ENCODE data around the gene TUBB8B.
"Not testable (repeated sequence)": the region's sequence is repeated elsewhere in the genome, so short reads cannot be mapped to it uniquely, and the experiment has no call there.

TUBB8B gene

GRCh38 chr18:49176-49665, at the start of gene TUBB8B:
Gene TUBB8B (minus strand): TSS chr18:49615. CDS start chr18:49557, 58 bp downstream.
- not testable (repeated sequence) for DNase-seq (ENCODE audit: low read depth)

GRCh38 chr18:97252-97914, 48.0 kb upstream of the TUBB8B start:
- not testable (repeated sequence) for DNase-seq (ENCODE audit: low read depth)

GRCh38 chr18:96767-97131, 47.3 kb upstream of the TUBB8B start:
- DNase-seq (ENCODE audit: low read depth): not testable (repeated sequence)

- DNase-seq (ENCODE audit: low read depth): not testable (repeated sequence)
Measured at GRCh38 chr18:96101-96766, 46.8 kb upstream of the TUBB8B start.

- not testable (repeated sequence) for DNase-seq (ENCODE audit: low read depth)
Measured at GRCh38 chr18:95580-95979, 46.2 kb upstream of the TUBB8B start.

GRCh38 chr18:93897-94408, 44.5 kb upstream of the TUBB8B start:
- not testable (repeated sequence) for DNase-seq (ENCODE audit: low read depth)

GRCh38 chr18:91561-91960, 42.1 kb upstream of the TUBB8B start:
- DNase-seq (ENCODE audit: low read depth): not testable (repeated sequence)

GRCh38 chr18:90396-91193, 41.2 kb upstream of the TUBB8B start:
- not testable (repeated sequence) for DNase-seq (ENCODE audit: low read depth)

GRCh38 chr18:89124-89523, 39.7 kb upstream of the TUBB8B start:
- DNase-seq (ENCODE audit: low read depth): not testable (repeated sequence)

GRCh38 chr18:84801-85200, 35.4 kb upstream of the TUBB8B start:
- DNase-seq (ENCODE audit: low read depth): not testable (repeated sequence)

GRCh38 chr18:82626-83209, 33.3 kb upstream of the TUBB8B start:
- not testable (repeated sequence) for DNase-seq (ENCODE audit: low read depth)

- DNase-seq (ENCODE audit: low read depth): not testable (repeated sequence)
Measured at GRCh38 chr18:80881-81280, 31.5 kb upstream of the TUBB8B start.

GRCh38 chr18:80202-80601, 30.8 kb upstream of the TUBB8B start:
- not testable (repeated sequence) for DNase-seq (ENCODE audit: low read depth)

- not testable (repeated sequence) for DNase-seq (ENCODE audit: low read depth)
Measured at GRCh38 chr18:75525-76160, 26.2 kb upstream of the TUBB8B start.

- not testable (repeated sequence) for DNase-seq (ENCODE audit: low read depth)
Measured at GRCh38 chr18:73181-73777, 23.9 kb upstream of the TUBB8B start.

- not testable (repeated sequence) for DNase-seq (ENCODE audit: low read depth)
Measured at GRCh38 chr18:67701-68100, 18.3 kb upstream of the TUBB8B start.

- DNase-seq (ENCODE audit: low read depth): not testable (repeated sequence)
Measured at GRCh38 chr18:64279-64678, 14.9 kb upstream of the TUBB8B start.

GRCh38 chr18:63656-64055, 14.2 kb upstream of the TUBB8B start:
- not testable (repeated sequence) for DNase-seq (ENCODE audit: low read depth)

GRCh38 chr18:54388-54787, 5.0 kb upstream of the TUBB8B start:
- DNase-seq (ENCODE audit: low read depth): not testable (repeated sequence)

GRCh38 chr18:48696-49095, 719 bp downstream of the TUBB8B start:
- not testable (repeated sequence) for DNase-seq (ENCODE audit: low read depth)

GRCh38 chr18:13177-13576, 36.2 kb downstream of the TUBB8B start:
- DNase-seq (ENCODE audit: low read depth): not testable (repeated sequence)
